Peyer's patch (tissue), 4 donors: ENCODE data around the gene HDAC1. TPM values are rescaled to one million over a fixed set of nuclear protein-coding genes. Genes with fewer than 3 reads are reported as not detected.
"Not testable (repeated sequence)": the region's sequence is repeated elsewhere in the genome, so short reads cannot be mapped to it uniquely, and the experiment has no call there.

ENCODE experiments used
- DNase-seq, 3 donors: peaks; one replicate each; pipeline ENCODE4 v3.0.0-alpha.2; 2017 to 2019
- H3K27ac ChIP-seq, 4 donors: fragments of 200-600 bp; sonication (generic); one replicate each; pipeline ENCODE4 v1.5.1; 2016 to 2019
- H3K27me3 ChIP-seq, 2 donors: fragments of 200-600 bp; sonication (generic); one replicate each; pipeline ENCODE4 v1.5.1; 2019
- H3K36me3 ChIP-seq, 3 donors: fragments of 200-600 bp; sonication (generic); one replicate each; pipeline ENCODE4 v1.5.1; 2016 to 2019
- H3K4me1 ChIP-seq, 4 donors: fragments of 200-600 bp; sonication (generic); one replicate each; pipeline ENCODE4 v1.5.1; 2016 to 2019
- H3K4me3 ChIP-seq, 4 donors: fragments of 200-600 bp; sonication (generic); 1 replicate in 3 of 4; 2 replicates in 1 of 4; pipeline ENCODE4 v1.5.1; 2016 to 2019; ENCODE audit warnings: mild to moderate bottlenecking in 1 of 4
- H3K9me3 ChIP-seq, 4 donors: fragments of 200-600 bp; sonication (generic); one replicate each; pipeline ENCODE4 v1.5.1; 2016 to 2019; ENCODE audit warnings: mild to moderate bottlenecking in 1 of 4
- POLR2A ChIP-seq, 2 donors: fragments of 450-650 bp; IDR thresholded peaks; one replicate each; pipeline ENCODE4 v1.5.1; 2017; ENCODE audit warnings: antibody characterized with exemption in 2 of 2, mild to moderate bottlenecking in 2 of 2, moderate library complexity in 2 of 2
- total RNA-seq, 4 donors: library from RNA; depleted of rRNA; stranded (reverse); fragments of >200 nt; gene quantifications; one replicate each; pipeline ENCODE4 v1.1.0, GENCODE V29; 2016
- TF ChIP-seq, protein P1 (sequence below), 6 experiments: fragments of 450-650 bp in 4 of 6; fragments of 200-600 bp in 2 of 6; sonication (generic) in 1 of 6; IDR thresholded peaks; one replicate each; pipeline ENCODE4 v1.5.1; 2017 to 2019; ENCODE audit warnings: antibody characterized with exemption in 6 of 6, mild to moderate bottlenecking in 3 of 6, moderate library complexity in 1 of 6

HDAC1 gene
- total RNA-seq, 4 donors from 2014 or later: 93.0 to 147 (median 122) TPM

DNA sequence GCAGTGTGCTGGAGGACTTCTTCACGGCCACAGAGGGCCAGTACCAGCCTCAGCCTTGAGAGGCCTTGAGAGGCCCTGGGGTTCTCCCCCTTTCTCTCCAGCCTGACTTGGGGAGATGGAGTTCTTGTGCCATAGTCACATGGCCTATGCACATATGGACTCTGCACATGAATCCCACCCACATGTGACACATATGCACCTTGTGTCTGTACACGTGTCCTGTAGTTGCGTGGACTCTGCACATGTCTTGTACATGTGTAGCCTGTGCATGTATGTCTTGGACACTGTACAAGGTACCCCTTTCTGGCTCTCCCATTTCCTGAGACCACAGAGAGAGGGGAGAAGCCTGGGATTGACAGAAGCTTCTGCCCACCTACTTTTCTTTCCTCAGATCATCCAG, 6.2 kb upstream of the HDAC1 start:
- Histone ChIP-seq H3K36me3 (no peaks in the 10 kb centered on the region), H3K27me3 (no peaks in the 10 kb centered on the region), H3K9me3 (no peaks in the 10 kb centered on the region), H3K4me1 (no peaks in the 10 kb centered on the region), H3K27ac (no peak overlapping the region), H3K4me3 (no peak overlapping the region)
- no peak for DNase-seq
- TF ChIP-seq POLR2A (IDR thresholded peaks at IDR 0.05): no peak
- TF ChIP-seq, protein P1, sequence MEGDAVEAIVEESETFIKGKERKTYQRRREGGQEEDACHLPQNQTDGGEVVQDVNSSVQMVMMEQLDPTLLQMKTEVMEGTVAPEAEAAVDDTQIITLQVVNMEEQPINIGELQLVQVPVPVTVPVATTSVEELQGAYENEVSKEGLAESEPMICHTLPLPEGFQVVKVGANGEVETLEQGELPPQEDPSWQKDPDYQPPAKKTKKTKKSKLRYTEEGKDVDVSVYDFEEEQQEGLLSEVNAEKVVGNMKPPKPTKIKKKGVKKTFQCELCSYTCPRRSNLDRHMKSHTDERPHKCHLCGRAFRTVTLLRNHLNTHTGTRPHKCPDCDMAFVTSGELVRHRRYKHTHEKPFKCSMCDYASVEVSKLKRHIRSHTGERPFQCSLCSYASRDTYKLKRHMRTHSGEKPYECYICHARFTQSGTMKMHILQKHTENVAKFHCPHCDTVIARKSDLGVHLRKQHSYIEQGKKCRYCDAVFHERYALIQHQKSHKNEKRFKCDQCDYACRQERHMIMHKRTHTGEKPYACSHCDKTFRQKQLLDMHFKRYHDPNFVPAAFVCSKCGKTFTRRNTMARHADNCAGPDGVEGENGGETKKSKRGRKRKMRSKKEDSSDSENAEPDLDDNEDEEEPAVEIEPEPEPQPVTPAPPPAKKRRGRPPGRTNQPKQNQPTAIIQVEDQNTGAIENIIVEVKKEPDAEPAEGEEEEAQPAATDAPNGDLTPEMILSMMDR (IDR thresholded peaks at IDR 0.05): no peak

DNA sequence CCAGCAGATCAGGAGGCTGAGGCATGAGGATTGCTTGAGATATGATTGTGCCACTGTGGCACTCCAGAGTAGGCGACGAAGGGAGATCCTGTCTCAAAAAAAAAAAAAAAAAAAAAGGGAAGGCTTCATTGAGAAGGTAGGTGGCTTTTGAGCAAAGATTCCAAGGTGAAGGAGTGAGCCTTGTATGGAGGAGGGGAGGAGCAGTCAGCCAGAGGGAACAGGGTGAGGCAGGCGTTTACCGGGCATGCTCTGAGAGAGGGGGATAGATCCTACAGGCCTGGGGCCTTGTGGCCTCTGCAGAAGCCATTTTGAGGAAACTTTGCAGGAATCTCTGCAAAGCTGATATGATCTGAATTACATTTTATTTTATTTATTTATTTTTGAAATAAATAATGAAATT, 5.1 kb upstream of the HDAC1 start:
- H3K4me3 ChIP-seq: no peak overlapping the region
- no peaks in the 10 kb centered on the region for H3K9me3 ChIP-seq
- H3K36me3 ChIP-seq: no peaks in the 10 kb centered on the region
- TF ChIP-seq POLR2A (IDR thresholded peaks at IDR 0.05): no peak
- TF ChIP-seq, protein P1 (IDR thresholded peaks at IDR 0.05): no peak
- DNase-seq: no peak
- no peaks in the 10 kb centered on the region for H3K27me3 ChIP-seq
- H3K27ac ChIP-seq: no peak overlapping the region
- peaks cover 0 to 7% (median 0%) of the 10 kb centered on the region in 4 donors for H3K4me1 ChIP-seq

DNA sequence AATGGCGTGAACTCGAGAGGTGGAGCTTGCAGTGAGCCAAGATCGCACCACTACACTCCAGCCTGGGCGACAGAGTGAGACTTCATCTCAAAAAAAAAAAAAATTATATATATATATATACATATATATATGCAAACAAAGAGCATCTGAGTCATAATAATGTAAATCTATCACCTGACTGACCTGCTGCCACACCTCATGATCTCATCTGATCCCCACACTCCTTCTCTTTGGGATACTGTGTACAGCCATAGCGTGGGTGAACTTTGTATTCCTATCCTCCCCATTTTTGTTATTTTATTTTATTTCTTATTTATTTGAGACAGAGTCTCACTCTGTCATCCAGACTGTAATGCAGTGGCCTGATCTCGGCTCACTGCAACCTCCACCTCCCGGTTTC, 2.6 kb upstream of the HDAC1 start:
- H3K27ac ChIP-seq: peak overlapping the region in 1 of 4 donors; percentile 42
- H3K4me3 ChIP-seq: no peak overlapping the region
- peaks cover 0 to 24% (median 0%) of the 10 kb centered on the region in 4 donors for H3K4me1 ChIP-seq
- no peak for DNase-seq
- TF ChIP-seq, protein P1 (IDR thresholded peaks at IDR 0.05): no peak
- TF ChIP-seq POLR2A (IDR thresholded peaks at IDR 0.05): no peak
- no peaks in the 10 kb centered on the region for H3K27me3 ChIP-seq
- no peaks in the 10 kb centered on the region for H3K9me3 ChIP-seq
- H3K36me3 ChIP-seq: no peaks in the 10 kb centered on the region

DNA sequence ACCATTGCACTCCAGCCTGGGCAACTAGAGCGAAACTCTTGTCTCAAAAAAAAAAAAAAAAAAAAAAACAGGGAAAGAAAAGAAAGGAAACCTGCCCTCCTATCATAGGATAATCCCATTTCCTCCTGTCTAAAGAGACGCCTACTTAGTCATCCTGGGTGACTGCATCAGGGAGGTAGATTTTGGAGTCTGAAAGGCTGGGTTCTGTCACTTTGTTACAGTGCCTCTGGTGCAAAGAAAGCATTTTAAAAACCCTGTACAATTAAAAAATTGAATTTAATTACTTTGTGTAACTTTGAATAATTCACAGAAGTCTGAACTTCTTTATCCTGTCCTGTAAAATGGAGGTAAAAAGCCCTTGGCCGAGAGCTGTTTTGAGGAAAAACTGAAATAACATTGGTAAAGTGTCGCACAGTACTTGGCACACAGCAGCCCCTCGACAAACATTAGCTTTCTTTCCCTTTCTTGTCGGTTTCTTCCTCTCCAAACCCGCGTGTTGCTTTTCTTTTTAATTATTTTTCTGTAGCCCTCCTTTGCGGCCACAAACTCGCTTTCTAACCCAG, 657 bp upstream of the HDAC1 start:
- Histone ChIP-seq H3K4me1 (peaks cover 0 to 24% (median 0%) of the 10 kb centered on the region in 4 donors), H3K4me3 (peak overlapping the region; percentile 69 to 97 (median 88)), H3K27me3 (no peaks in the 10 kb centered on the region), H3K36me3 (no peaks in the 10 kb centered on the region), H3K27ac (peak overlapping the region; percentile 88 to 96 (median 90)), H3K9me3 (no peaks in the 10 kb centered on the region)
- no peak for DNase-seq
- TF ChIP-seq POLR2A (IDR thresholded peaks at IDR 0.05): no peak
- TF ChIP-seq, protein P1 (IDR thresholded peaks at IDR 0.05): no peak

DNA sequence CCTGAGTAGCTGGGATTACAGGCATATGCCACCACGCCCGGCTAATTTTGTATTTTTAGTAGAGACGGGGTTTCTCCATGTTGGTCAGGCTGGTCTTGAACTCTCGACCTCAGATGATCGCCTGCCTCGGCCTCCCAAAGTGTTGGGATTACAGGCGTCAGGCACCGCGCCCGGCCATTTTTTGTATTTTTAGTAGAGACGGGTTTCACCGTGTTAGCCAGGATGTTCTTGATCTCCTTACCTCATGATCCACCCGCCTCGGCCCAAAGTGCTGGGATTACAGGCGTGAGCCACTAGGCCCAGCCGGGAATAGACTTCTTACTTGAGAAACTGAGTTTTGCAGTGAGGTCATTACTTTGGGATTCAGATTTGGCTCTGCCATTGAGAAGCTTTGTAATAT, 6.3 kb downstream of the HDAC1 start:
- H3K27me3 ChIP-seq, H3K27ac ChIP-seq, DNase-seq, H3K4me3 ChIP-seq, H3K9me3 ChIP-seq: not testable (repeated sequence)
- Histone ChIP-seq H3K36me3 (peaks cover 0 to 12% (median 0%) of the 10 kb centered on the region in 3 donors), H3K4me1 (peaks cover 0 to 11% (median 0%) of the 10 kb centered on the region in 4 donors)

DNA sequence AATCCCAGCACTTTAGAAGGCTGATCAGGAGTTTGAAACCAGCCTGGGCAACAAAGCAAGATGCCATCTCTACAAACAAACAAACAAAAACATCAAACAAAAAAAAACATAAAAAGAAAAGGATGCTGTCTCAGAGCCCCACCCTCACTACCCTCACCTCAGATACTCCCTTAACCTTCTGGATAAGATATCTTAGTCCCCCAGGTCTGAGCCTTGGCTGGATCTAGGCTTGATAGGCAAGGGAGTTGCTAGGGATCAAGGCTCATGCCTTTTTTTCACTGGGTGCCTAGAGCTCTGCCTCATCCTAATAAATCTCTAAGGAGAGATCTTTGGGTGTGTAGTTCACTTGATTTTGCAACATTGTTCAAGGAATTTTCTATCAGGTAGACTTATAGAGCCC, 7.4 kb downstream of the HDAC1 start:
- TF ChIP-seq POLR2A (IDR thresholded peaks at IDR 0.05): no peak
- TF ChIP-seq, protein P1 (IDR thresholded peaks at IDR 0.05): no peak
- Histone ChIP-seq H3K27me3 (no peaks in the 10 kb centered on the region), H3K4me1 (no peaks in the 10 kb centered on the region), H3K9me3 (no peaks in the 10 kb centered on the region), H3K36me3 (peaks cover 0 to 24% (median 0%) of the 10 kb centered on the region in 3 donors), H3K4me3 (no peak overlapping the region), H3K27ac (no peak overlapping the region)
- DNase-seq: no peak
